Osteocyte (in vitro differentiated cells): ENCODE data around the gene VWA3B. TPM values are rescaled to one million over a fixed set of nuclear protein-coding genes. Genes with fewer than 3 reads are reported as not detected.

Experiments
- DNase-seq: peaks from one replicate; pipeline ENCODE4 v3.0.0; 2021; ENCODE audit warnings: mixed read lengths; ENCODE audit not compliant: unreplicated experiment; ENCODE audit errors: extremely low spot score
- H3K27ac Mint-ChIP-seq: one replicate; pipeline ENCODE4 v1.8.0; 2021; ENCODE audit warnings: mild to moderate bottlenecking, mixed read lengths; ENCODE audit not compliant: unreplicated experiment
- H3K27me3 Mint-ChIP-seq: one replicate; pipeline ENCODE4 v1.8.0; 2021; ENCODE audit warnings: mixed read lengths; ENCODE audit not compliant: unreplicated experiment
- H3K36me3 Mint-ChIP-seq: one replicate; pipeline ENCODE4 v1.8.0; 2021; ENCODE audit warnings: mixed read lengths; ENCODE audit not compliant: unreplicated experiment
- H3K4me1 Mint-ChIP-seq: one replicate; pipeline ENCODE4 v1.8.0; 2021; ENCODE audit warnings: mixed read lengths; ENCODE audit not compliant: unreplicated experiment
- H3K4me3 Mint-ChIP-seq: one replicate; pipeline ENCODE4 v1.8.0; 2021; ENCODE audit warnings: mild to moderate bottlenecking, moderate library complexity, mixed read lengths; ENCODE audit not compliant: unreplicated experiment
- H3K9me3 Mint-ChIP-seq: one replicate; pipeline ENCODE4 v1.8.0; 2021; ENCODE audit warnings: mixed read lengths; ENCODE audit not compliant: unreplicated experiment
- CTCF ChIP-seq: fragments of 200-600 bp; sonication (generic); IDR thresholded peaks from 2 replicates; pipeline ENCODE4 v1.5.0; 2021; ENCODE audit warnings: antibody characterized with exemption, mild to moderate bottlenecking, moderate library complexity
- total RNA-seq: library from RNA; stranded (reverse); gene quantifications from 2 replicates; pipeline ENCODE4 v1.2.1, GENCODE V29; 2021

Gene VWA3B
- total RNA-seq, 1 donor from 2014 or later: not detected

- DNase-seq: no peak
- Mint-ChIP-seq H3K9me3 (no peaks in the 10 kb centered on the region), H3K4me1 (no peaks in the 10 kb centered on the region), H3K27ac (no peak overlapping the region), H3K27me3 (peaks cover 19% of the 10 kb centered on the region), H3K36me3 (no peaks in the 10 kb centered on the region), H3K4me3 (no peak overlapping the region)
- no peak for TF ChIP-seq CTCF
Measured at GRCh38 chr2:98212092-98213000, 125.4 kb downstream of the VWA3B start.

GRCh38 chr2:98216616-98217015 lies 129.6 kb downstream of the VWA3B start:
- DNase-seq: no peak
- Mint-ChIP-seq H3K36me3 (no peaks in the 10 kb centered on the region), H3K27me3 (peaks cover 13% of the 10 kb centered on the region), H3K9me3 (peaks cover 11% of the 10 kb centered on the region), H3K4me3 (no peak overlapping the region), H3K4me1 (no peaks in the 10 kb centered on the region), H3K27ac (no peak overlapping the region)
- no peak for TF ChIP-seq CTCF

GRCh38 chr2:98219152-98219551 lies 132.2 kb downstream of the VWA3B start:
- TF ChIP-seq CTCF: no peak
- peaks cover 14% of the 10 kb centered on the region for H3K27me3 Mint-ChIP-seq
- H3K4me1 Mint-ChIP-seq: no peaks in the 10 kb centered on the region
- H3K27ac Mint-ChIP-seq: no peak overlapping the region
- H3K9me3 Mint-ChIP-seq: peaks cover 11% of the 10 kb centered on the region
- H3K36me3 Mint-ChIP-seq: no peaks in the 10 kb centered on the region
- H3K4me3 Mint-ChIP-seq: no peak overlapping the region
- no peak for DNase-seq

GRCh38 chr2:98233941-98234340 lies 147.0 kb downstream of the VWA3B start:
- Mint-ChIP-seq H3K27me3 (peaks cover 25% of the 10 kb centered on the region), H3K27ac (no peak overlapping the region), H3K4me1 (no peaks in the 10 kb centered on the region), H3K36me3 (no peaks in the 10 kb centered on the region), H3K4me3 (no peak overlapping the region), H3K9me3 (no peaks in the 10 kb centered on the region)
- no peak for TF ChIP-seq CTCF
- no peak for DNase-seq

- no peak for DNase-seq
- H3K9me3 Mint-ChIP-seq: no peaks in the 10 kb centered on the region
- H3K4me3 Mint-ChIP-seq: no peak overlapping the region
Measured at GRCh38 chr2:98234776-98235175, 147.8 kb downstream of the VWA3B start.

More at GRCh38 chr2:98234776-98235175, 147.8 kb downstream of the VWA3B start:
- TF ChIP-seq CTCF: no peak
- Mint-ChIP-seq H3K27ac (no peak overlapping the region), H3K4me1 (no peaks in the 10 kb centered on the region), H3K27me3 (peaks cover 22% of the 10 kb centered on the region), H3K36me3 (no peaks in the 10 kb centered on the region)
